HepG2 (cell line): ENCODE measurements around the gene BTBD8. TPM values are rescaled to one million over a fixed set of nuclear protein-coding genes. Genes with fewer than 3 reads are reported as not detected.

Source experiments
- ATAC-seq: fragments of 200-7000 bp; cut with Tn5 transposase; 3 replicates; pipeline ENCODE4 v1.9.1; 2020; ENCODE audit warnings: mild to moderate bottlenecking, moderate library complexity
- BruUV-seq: library from RNA; stranded (reverse); fragments of 400-500 nt; replicated peaks from 2 replicates; lab custom pipeline; 2021; lab: Mats Ljungman, UMichigan
- CTCF ChIA-PET: fragments of 300-600 bp; formaldehyde crosslinking; extraction: SDS; loops from one replicate; lab custom pipeline; 2021; ENCODE audit warnings: low total read pairs, inconsistent platforms, low intra/inter-chr PET ratio; lab: Yijun Ruan, JAX
- POLR2A ChIA-PET: fragments of 350-600 bp; sonication (Branson Sonifier 250); formaldehyde crosslinking; loops from one replicate; lab custom pipeline; 2020; ENCODE audit warnings: antibody characterized with exemption, inconsistent platforms; lab: Yijun Ruan, JAX
- DNase-seq: peaks from one replicate; pipeline ENCODE4 v3.0.0-alpha.2; 2015; ENCODE audit warnings: low spot score
- FAIRE-seq: peaks from 3 replicates; lab custom pipeline; 2011; peaks lifted over from hg19 to GRCh38; lab: Jason Lieb, UNC
- H2AFZ ChIP-seq: one replicate; pipeline ENCODE4 v1.6.1; 2011; ENCODE audit warnings: low read length, inconsistent platforms
- H3K27ac ChIP-seq: fragments of 300-600 bp; 3 replicates; pipeline ENCODE4 v1.8.0; 2011; ENCODE audit warnings: mixed run types, mild to moderate bottlenecking, mixed read lengths, low read length, inconsistent platforms; ENCODE audit not compliant: insufficient read depth; ENCODE audit errors: extremely low read length
- H3K27me3 ChIP-seq, 2 experiments: fragments of 200-600 bp in 1 of 2; 2 replicates in 1 of 2; 3 replicates in 1 of 2; pipeline versions ENCODE4 v1.6.0 to v1.8.0; 2011; ENCODE audit warnings: low read length in 2 of 2, mild to moderate bottlenecking in 2 of 2, moderate library complexity in 2 of 2, inconsistent platforms in 1 of 2; ENCODE audit not compliant: insufficient read depth in 2 of 2, control insufficient read depth in 1 of 2
- H3K36me3 ChIP-seq, 2 experiments: fragments of 200-600 bp in 1 of 2; replicated peaks in 1 of 2; 2 replicates in 1 of 2; 3 replicates in 1 of 2; pipeline versions ENCODE4 v1.5.1 to v1.8.0; 2011; ENCODE audit warnings: low read length in 2 of 2, inconsistent platforms in 1 of 2; ENCODE audit not compliant: insufficient read depth in 2 of 2, control insufficient read depth in 1 of 2
- H3K4me1 ChIP-seq: 2 replicates; pipeline ENCODE4 v1.5.1; 2012; ENCODE audit warnings: low read length, inconsistent platforms; ENCODE audit not compliant: insufficient read depth
- H3K4me2 ChIP-seq: 2 replicates; pipeline ENCODE4 v1.6.0; 2011; ENCODE audit warnings: low read depth, low read length, inconsistent platforms
- H3K4me3 ChIP-seq, 3 experiments: fragments of 200-600 bp in 1 of 3; sonication (generic), shearing (Covaris generic) in 1 of 3; replicated peaks in 1 of 3; 2 replicates each; pipeline ENCODE4 v1.5.1; 2011 to 2016; ENCODE audit warnings: low read length in 3 of 3, inconsistent platforms in 2 of 3, low read depth in 2 of 3, mild to moderate bottlenecking in 2 of 3, control low read depth in 1 of 3, mixed read lengths in 1 of 3; ENCODE audit not compliant: insufficient read depth in 1 of 3
- H3K79me2 ChIP-seq: one replicate; pipeline ENCODE4 v1.6.1; 2011; ENCODE audit warnings: low read length, inconsistent platforms; ENCODE audit not compliant: insufficient read depth
- H3K9ac ChIP-seq: 2 replicates; pipeline ENCODE4 v1.6.0; 2011; ENCODE audit warnings: mild to moderate bottlenecking, low read depth, low read length, inconsistent platforms; ENCODE audit not compliant: insufficient read depth
- H3K9me3 ChIP-seq: 2 replicates; pipeline ENCODE4 v1.5.1; 2012; ENCODE audit warnings: mild to moderate bottlenecking, low read length
- H4K20me1 ChIP-seq: 2 replicates; pipeline ENCODE4 v1.6.0; 2011; ENCODE audit warnings: inconsistent platforms, mild to moderate bottlenecking, low read length, moderate library complexity; ENCODE audit not compliant: insufficient read depth
- HDAC2 ChIP-seq: sonication (generic); formaldehyde crosslinking; IDR thresholded peaks from 2 replicates; pipeline ENCODE4 v1.4.0; 2020; ENCODE audit warnings: missing genetic modification reagents
- U2AF1 ChIP-seq: fragments of 200-400 bp; formaldehyde crosslinking; optimal IDR thresholded peaks from 2 replicates; pipeline ENCODE3; 2017; ENCODE audit warnings: mild to moderate bottlenecking, low read depth, low read length
- WGBS: methylation state at CpG from one replicate; pipeline ENCODE4 v1.1.6; 2017; ENCODE audit warnings: low lambda C conversion rate; 5-methylcytosine and 5-hydroxymethylcytosine counted together
- in situ Hi-C: cut with HindIII; loops from 2 replicates; pipeline ENCODE4 v1.10.0; 2017; ENCODE audit warnings: low pct_unique_long_range_greater_than_20kb; ENCODE audit not compliant: extremely low pct_ligation_motif_present
- intact Hi-C: fragments of 100-400 bp; cut with micrococcal nuclease; formaldehyde crosslinking; loops from one replicate; pipeline ENCODE4 v1.10.0; 2022; ENCODE audit not compliant: unreplicated experiment
- polyA plus RNA-seq, 8 experiments: library from polyadenylated mRNA; depleted of rRNA in 3 of 8; stranded (reverse) in 7 of 8; unstranded in 1 of 8; fragments of >200 nt; fragmentation: Illumina TruSeq in 4 of 8; extraction: Trizol in 4 of 8; gene quantifications; 2 replicates each; pipeline versions ENCODE4 v1.2.1 to v1.2.3, GENCODE V29; 2011 to 2016; ENCODE audit warnings: low read depth in 4 of 8, missing spikeins in 1 of 8, mixed read lengths in 1 of 8; ENCODE audit not compliant: insufficient read depth in 1 of 8
- total RNA-seq, 5 experiments: library from RNA; depleted of rRNA; stranded (reverse); fragments of >200 nt; fragmentation: Illumina TruSeq; extraction: Trizol; gene quantifications; 2 replicates each; pipeline ENCODE4 v1.2.3, GENCODE V29; 2016; ENCODE audit warnings: low read depth in 1 of 5
- TF ChIP-seq, protein P1 (sequence below): sonication (generic); formaldehyde crosslinking; IDR thresholded peaks from 2 replicates; pipeline ENCODE4 v1.5.1; 2020; ENCODE audit warnings: missing genetic modification reagents, mild to moderate bottlenecking, borderline replicate concordance
- TF ChIP-seq, protein P2 (sequence below): sonication (generic); formaldehyde crosslinking; IDR thresholded peaks from 2 replicates; pipeline ENCODE4 v1.4.0; 2020; ENCODE audit warnings: missing genetic modification reagents
- TF ChIP-seq, protein P3 (sequence below): sonication (generic); formaldehyde crosslinking; IDR thresholded peaks from 2 replicates; pipeline ENCODE4 v1.4.0; 2020; ENCODE audit warnings: missing genetic modification reagents, mild to moderate bottlenecking, borderline replicate concordance

Gene BTBD8
- total and polyA plus RNA-seq, 2 of the 13 experiments (the other 11 are each of a cell fraction or from before 2014, with no cell fraction given), result 0.41 to 1.8 TPM

DNA sequence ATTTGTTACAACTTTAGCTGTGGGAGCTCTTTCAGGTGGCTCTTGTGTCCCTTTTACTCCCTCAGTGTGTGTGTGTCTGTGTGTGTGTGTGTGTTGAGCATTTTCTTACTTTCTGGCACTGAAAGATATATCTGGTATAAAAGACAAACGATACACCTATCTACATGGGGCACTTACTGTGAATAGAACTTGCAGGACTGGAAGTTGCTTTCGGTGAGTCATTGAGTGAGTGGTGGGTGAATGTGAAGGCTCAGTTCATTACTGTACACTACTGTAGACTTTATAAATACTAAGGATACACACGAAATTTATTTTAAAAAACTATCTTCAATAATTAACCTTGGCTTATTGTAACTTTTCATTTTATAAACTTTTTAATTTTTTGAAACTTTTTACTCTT, 38.7 kb downstream of the BTBD8 start:
- intact Hi-C loops (no loop called here), in situ Hi-C loops (no loop called here)
- ATAC-seq (no peak), FAIRE-seq (no peak), DNase-seq (no peak)
- no peaks in the 10 kb centered on the region for H3K4me1 ChIP-seq
- no peak overlapping the region for H2AFZ ChIP-seq
- CTCF ChIA-PET, result no interaction called here
- H3K4me3 ChIP-seq, result no peak overlapping the region
- no peaks in the 10 kb centered on the region for H3K9me3 ChIP-seq
- no peak overlapping the region for H3K4me2 ChIP-seq
- POLR2A ChIA-PET, result no interaction called here
- TF ChIP-seq, protein P1, sequence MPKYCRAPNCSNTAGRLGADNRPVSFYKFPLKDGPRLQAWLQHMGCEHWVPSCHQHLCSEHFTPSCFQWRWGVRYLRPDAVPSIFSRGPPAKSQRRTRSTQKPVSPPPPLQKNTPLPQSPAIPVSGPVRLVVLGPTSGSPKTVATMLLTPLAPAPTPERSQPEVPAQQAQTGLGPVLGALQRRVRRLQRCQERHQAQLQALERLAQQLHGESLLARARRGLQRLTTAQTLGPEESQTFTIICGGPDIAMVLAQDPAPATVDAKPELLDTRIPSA (CRISPR knock-in tag), result no peak
- TF ChIP-seq HDAC2 (CRISPR knock-in tag) (no peak), U2AF1 (no peak)
- TF ChIP-seq, protein P2, sequence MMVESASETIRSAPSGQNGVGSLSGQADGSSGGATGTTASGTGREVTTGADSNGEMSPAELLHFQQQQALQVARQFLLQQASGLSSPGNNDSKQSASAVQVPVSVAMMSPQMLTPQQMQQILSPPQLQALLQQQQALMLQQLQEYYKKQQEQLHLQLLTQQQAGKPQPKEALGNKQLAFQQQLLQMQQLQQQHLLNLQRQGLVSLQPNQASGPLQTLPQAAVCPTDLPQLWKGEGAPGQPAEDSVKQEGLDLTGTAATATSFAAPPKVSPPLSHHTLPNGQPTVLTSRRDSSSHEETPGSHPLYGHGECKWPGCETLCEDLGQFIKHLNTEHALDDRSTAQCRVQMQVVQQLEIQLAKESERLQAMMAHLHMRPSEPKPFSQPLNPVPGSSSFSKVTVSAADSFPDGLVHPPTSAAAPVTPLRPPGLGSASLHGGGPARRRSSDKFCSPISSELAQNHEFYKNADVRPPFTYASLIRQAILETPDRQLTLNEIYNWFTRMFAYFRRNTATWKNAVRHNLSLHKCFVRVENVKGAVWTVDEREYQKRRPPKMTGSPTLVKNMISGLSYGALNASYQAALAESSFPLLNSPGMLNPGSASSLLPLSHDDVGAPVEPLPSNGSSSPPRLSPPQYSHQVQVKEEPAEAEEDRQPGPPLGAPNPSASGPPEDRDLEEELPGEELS, result no peak
- TF ChIP-seq, protein P3, sequence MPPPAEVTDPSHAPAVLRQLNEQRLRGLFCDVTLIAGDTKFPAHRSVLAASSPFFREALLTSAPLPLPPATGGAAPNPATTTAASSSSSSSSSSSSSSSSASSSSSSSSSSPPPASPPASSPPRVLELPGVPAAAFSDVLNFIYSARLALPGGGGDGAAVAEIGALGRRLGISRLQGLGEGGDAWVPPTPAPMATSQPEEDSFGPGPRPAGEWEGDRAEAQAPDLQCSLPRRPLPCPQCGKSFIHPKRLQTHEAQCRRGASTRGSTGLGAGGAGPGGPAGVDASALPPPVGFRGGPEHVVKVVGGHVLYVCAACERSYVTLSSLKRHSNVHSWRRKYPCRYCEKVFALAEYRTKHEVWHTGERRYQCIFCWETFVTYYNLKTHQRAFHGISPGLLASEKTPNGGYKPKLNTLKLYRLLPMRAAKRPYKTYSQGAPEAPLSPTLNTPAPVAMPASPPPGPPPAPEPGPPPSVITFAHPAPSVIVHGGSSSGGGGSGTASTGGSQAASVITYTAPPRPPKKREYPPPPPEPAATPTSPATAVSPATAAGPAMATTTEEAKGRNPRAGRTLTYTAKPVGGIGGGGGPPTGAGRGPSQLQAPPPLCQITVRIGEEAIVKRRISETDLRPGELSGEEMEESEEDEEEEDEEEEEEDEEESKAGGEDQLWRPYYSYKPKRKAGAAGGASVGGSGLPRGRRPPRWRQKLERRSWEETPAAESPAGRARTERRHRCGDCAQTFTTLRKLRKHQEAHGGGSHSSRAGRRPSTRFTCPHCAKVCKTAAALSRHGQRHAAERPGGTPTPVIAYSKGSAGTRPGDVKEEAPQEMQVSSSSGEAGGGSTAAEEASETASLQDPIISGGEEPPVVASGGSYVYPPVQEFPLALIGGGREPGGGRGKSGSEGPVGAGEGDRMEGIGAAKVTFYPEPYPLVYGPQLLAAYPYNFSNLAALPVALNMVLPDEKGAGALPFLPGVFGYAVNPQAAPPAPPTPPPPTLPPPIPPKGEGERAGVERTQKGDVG (CRISPR knock-in tag), result no peak
- WGBS, result 31% methylated on average over 3 of the region's 3 CpGs
- H4K20me1 ChIP-seq, result no peaks in the 10 kb centered on the region
- H3K36me3 ChIP-seq, result no peaks in the 10 kb centered on the region
- H3K27me3 ChIP-seq, result no peaks in the 10 kb centered on the region
- H3K27ac ChIP-seq, result no peak overlapping the region
- no TSS peak for BruUV-seq
- H3K9ac ChIP-seq, result no peak overlapping the region
- H3K79me2 ChIP-seq, result no peaks in the 10 kb centered on the region
